ENCODE measurements around the gene MRPL51.

GRCh38 chr12:6524648-6525047 lies 31.6 kb upstream of the MRPL51 start:
- TF ChIP-seq MAX (IDR thresholded peaks at IDR 0.05) (no peak), YY1 (IDR thresholded peaks at IDR 0.05; ENCODE audit: low read depth) (no peak), RAD21 (IDR thresholded peaks at IDR 0.05; ENCODE audit: low read depth) (no peak), ZBTB7A (IDR thresholded peaks at IDR 0.05; ENCODE audit: low read depth) (no peak), TAF1 (IDR thresholded peaks at IDR 0.05; ENCODE audit: low read depth) (no peak), REST (IDR thresholded peaks at IDR 0.05; ENCODE audit: low read depth) (no peak), TCF12 (IDR thresholded peaks at IDR 0.05; ENCODE audit: low read depth) (no peak), FOXM1 (IDR thresholded peaks at IDR 0.05; ENCODE audit: borderline replicate concordance, low read depth) (no peak), NFIC (IDR thresholded peaks at IDR 0.05) (no peak), CEBPB (IDR thresholded peaks at IDR 0.05) (no peak)

All from Ishikawa (cell line).